Epidermal melanocyte (primary cell): Measurements from ENCODE around the gene DNAJB6.
A peak's percentile ranks its signal among the peaks of the same experiment; 100 is the strongest.

ENCODE experiments used
- DNase-seq: peaks from one replicate; pipeline ENCODE4 v3.0.0; 2011; ENCODE audit warnings: low spot score; ENCODE audit not compliant: insufficient read length

The DNAJB6 gene

GRCh38 chr7:157427811-157428553, 91.2 kb downstream of the DNAJB6 start:
- DNase-seq: no peak

- DNase-seq: no peak
Measured at GRCh38 chr7:157428554-157428945, 91.7 kb downstream of the DNAJB6 start.

DNA sequence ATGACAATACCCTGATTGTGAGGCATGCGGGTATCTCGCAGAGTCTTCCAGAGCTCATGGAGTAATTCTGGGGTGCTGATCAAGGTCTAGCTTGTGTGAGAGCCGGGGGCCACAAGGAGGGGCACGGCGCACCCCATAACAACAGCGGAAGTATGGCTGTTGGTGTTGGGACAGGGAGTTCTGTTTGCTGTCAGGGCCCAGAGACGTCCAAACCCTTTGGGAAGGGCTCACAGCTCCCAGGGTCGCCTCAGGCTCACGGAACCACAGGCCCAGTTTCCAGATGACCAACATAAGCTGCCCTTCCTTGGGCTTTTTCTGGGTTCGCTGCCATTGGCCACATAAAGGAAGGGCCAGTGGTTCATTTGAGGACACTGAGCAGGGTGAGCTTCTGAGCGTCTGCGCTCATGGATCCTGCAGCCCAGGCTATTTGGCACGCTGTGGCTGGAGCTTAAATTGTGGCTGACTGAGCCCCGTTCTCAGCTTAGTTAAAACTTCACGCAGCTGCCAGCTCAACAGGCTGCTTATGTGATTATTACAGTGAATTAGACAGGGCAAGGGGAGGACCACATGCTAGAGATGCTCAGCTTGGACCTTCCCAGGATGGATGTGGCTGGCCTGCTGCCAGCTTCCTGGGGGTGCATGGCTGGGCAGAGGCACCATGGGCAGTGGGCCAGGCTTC, 92.3 kb downstream of the DNAJB6 start:
- DNase-seq: no peak

- peak; percentile 8 for DNase-seq
Measured at GRCh38 chr7:157429680-157430224, 92.9 kb downstream of the DNAJB6 start.

- no peak for DNase-seq
Measured at GRCh38 chr7:157430721-157431120, 93.9 kb downstream of the DNAJB6 start.

DNA sequence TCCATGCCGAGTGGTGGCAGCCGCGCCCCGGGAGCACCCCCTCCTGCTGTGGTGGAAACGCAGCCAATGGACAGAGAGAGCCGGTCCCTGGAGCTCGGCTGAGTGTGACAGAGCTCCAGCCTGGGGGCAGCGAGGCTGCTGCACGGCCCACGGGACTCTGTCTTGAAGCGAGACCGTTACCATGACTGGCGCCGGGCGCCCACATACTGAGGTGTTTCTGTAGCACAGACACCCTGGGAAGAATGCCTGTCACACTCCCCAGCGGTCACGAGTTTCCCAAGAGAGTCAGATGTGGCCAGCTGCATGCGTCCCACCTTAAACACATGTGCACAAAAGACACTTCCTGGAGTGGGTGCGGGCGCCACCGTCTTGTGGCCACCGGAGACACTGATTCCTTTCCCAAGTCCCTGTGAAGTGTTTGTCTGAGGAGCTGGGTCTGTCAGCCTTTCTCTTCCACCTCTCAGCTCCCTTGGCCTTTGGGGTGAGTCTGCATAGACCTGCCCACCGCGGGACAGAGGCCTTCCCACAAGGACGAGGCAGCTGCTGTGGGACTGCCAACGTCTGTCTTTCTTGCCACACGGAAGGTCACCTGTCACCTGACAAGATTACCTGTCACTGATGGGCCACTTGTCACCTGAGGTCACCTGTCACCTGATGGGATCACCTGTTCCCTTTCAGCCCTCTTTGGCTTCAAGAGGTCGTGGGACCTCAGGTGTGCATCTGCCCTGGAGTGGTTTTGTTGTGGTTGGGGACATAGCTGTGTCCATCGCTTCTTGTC, 94.6 kb downstream of the DNAJB6 start:
- DNase-seq: peak; percentile 12

DNA sequence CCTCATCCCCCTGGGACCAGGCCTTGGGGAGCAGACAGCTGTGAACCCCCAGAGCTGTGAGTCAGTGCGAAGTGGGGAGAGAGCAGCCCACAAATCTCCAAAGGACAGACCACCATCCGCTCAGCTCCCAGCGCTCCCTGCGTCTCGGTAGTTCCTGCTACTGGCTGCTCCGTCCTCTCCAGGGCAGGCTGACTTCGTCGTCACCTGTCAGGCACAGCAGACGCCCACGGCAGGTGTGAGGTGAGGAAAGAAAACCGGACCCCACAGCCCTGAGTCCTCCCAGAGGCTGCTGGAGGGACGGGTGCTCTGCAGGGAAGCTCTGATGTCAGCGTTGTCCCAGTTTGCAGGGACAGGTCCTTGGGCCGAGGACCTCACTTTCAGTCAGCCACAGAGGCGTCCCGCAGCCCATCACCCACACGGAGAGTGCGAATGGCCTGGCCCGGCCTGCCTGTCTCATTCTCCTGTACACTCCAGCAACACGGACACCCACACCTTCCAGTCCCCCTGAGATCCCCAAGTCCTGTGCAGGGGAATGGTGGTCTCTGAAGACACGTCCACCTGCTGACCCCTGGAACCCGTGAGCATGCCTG, 95.2 kb downstream of the DNAJB6 start:
- DNase-seq: no peak

- peak; percentile 65 for DNase-seq
Measured at GRCh38 chr7:157432541-157432956, 95.7 kb downstream of the DNAJB6 start.

- peak; percentile 59 for DNase-seq
Measured at GRCh38 chr7:157432957-157433576, 96.3 kb downstream of the DNAJB6 start.

DNA sequence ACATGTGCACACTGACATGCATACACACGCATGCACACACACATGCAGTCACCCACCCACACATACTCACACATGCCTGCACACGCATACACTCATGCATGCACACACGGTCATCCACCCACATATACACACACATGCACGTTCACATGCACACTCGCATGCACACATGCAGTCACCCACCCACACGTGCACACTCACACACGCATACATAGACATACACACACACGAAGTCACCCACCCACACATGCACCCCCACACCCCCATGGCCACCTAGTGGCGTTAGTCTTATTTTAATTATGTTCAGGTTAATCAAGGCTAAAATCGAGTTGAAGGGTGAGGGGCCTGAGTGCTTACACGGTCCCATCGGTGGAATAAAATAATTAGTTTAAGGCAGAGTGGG, 96.8 kb downstream of the DNAJB6 start:
- DNase-seq: no peak

- no peak for DNase-seq
Measured at GRCh38 chr7:157434231-157434630, 97.4 kb downstream of the DNAJB6 start.

DNA sequence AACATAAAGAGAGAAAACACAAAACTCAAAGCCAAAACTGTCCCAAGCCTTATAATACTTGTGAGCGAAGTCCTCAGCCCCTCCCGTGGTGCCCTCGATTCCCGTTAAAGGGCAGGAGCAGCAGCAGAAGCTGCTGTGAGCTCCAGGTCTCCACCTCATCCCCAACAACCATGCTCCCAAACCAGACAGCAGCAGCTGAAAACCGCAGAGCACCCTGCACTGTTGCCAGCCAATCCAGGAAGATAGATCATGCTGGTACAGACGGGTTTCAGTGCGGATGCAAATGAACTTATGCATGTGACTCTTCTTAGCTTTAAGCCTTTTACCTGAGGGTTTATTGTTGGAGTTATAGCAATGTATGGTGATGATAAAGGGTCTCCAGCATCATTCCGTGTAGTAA, 97.9 kb downstream of the DNAJB6 start:
- no peak for DNase-seq

DNA sequence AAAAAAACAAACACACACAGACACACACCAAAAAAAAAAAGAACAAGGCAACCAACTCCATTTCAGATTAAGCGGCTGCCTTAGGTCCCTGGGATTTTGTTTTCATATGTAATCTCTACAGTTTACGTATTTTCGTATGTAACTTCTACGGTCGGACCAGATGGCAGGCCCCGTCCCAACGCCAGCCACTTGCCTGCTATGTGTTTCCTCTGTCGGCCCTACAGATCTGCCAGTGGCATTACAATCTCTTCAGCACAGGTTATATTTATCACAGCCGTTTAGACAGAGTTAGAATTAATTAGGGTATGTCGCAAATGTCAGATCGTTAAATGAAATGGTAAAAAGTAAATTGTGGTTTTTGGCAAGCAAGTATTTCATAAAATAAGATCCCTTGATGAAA, 99.3 kb downstream of the DNAJB6 start:
- no peak for DNase-seq

DNA sequence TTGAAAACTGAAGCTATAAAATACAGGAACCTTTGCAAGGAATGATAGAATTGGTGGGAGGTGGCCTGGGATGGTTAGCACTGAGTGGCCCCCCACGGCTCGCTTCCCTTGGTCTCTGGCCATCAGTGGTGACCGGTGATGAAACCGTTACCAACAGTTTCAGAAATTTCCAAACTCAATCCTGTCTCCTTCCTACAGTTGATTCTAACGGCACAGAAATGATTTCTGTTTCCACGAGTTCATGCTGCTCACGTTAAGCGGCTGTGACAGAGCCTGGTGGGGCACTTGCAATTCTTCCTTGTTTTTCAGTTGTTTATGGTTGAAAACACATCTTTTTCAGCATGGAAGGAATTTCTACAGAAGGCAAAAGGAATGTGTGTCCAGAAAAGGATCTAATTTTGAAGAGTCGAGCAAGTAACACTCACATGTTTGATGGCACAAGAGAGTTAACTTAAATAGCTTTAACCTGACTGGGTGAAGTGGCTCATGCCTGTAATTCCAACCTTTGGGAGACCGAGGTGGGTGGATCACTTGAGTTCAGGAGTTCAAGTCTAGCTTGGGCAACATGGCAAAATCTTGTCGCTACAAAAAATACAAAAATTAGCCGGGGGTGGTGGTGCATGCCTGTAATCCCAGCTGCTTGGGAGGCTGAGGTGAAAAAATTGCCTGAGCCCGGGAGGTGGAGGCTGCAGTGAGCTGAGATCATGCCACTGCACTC, 100.1 kb downstream of the DNAJB6 start:
- no peak for DNase-seq

- DNase-seq: no peak
Measured at GRCh38 chr7:157437519-157438061, 100.8 kb downstream of the DNAJB6 start.

DNA sequence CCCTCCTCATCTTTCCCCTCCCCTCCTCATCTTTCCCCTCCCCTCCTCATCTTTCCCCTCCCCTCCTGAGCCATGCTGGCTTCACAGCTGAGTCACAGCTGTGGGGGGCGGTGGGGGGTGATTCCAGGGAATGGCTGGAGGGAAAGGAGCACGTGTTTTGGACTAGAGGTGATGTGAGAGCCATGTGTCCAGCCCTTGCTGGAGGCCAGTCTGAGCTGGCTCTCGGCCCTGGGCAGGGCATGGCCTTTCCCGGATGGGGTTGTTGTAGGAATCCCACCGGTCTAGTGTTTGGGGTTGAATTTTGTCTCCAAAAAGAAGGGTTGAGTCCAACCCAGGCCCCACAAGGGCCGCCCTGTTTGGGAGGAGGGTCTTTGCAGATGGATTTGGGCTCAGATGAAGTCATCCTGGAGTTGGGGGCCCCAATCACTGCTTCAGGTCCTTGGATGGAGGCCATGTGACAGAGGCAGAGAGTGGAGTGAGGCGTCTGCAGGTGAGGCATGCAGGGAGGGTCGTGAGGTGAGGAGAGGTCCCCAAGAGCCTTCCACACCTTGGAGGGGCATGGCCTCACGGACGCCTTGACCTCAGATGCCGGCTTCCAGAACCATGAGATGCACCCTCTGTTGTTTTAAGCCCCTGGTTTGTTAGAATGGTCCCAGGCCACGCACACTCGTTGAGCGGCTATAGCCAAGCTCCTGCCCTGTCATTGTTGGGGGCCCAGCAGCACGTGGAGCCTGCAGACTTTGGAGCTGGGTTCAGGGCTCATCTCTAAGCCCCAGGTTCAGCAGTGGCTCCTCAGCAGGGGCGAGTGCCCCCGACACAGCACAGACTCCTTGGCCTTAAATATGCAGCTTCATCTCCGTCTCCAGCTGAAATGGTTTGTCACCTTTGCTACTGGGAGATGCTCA, 101.6 kb downstream of the DNAJB6 start:
- DNase-seq: no peak

GRCh38 chr7:157439149-157439548, 102.3 kb downstream of the DNAJB6 start:
- no peak for DNase-seq

DNA sequence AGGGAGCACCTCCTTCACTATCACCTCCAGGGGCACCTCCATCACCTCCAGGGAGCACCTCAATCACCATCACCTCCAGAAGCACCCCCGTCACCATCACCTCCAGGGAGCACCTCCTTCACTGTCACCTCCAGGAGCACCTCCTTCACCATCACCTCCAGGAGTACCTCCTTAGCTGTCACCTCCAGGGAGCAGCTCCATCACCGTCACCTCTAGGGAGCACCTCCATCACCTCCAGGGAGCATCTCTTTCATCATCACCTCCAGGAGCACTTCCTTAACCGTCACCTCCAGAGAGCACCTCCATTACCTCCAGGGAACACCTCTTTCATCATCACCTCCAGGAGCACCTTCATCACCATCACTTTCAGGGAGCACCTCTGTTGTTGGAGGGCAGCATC, 103.0 kb downstream of the DNAJB6 start:
- no peak for DNase-seq

GRCh38 chr7:157440346-157441022, 103.7 kb downstream of the DNAJB6 start:
- DNase-seq: no peak
